Keratinocyte (primary cell): Measurements from ENCODE around the gene RFESD.

Source experiments
- EZH2 ChIP-seq: IDR thresholded peaks from one replicate; pipeline ENCODE4 v1.6.1; 2012; ENCODE audit warnings: inconsistent platforms, mild to moderate bottlenecking, low read length, moderate library complexity
- TF ChIP-seq, protein P1 (sequence below), 3 experiments: IDR thresholded peaks in 1 of 3; conservative IDR thresholded peaks in 1 of 3; optimal IDR thresholded peaks in 1 of 3; 2 replicates in 2 of 3; 3 replicates in 1 of 3; pipeline versions ENCODE3 to v1.5.1; 2011; ENCODE audit warnings: low read length in 3 of 3, mild to moderate bottlenecking in 3 of 3, moderate library complexity in 2 of 3, control low read depth in 1 of 3, inconsistent platforms in 1 of 3; ENCODE audit not compliant: insufficient read depth in 2 of 3; ENCODE audit errors: extremely low read depth in 1 of 3

GRCh38 chr5:95707055-95707454 is 60.5 kb downstream of the RFESD start:
- TF ChIP-seq, protein P1, sequence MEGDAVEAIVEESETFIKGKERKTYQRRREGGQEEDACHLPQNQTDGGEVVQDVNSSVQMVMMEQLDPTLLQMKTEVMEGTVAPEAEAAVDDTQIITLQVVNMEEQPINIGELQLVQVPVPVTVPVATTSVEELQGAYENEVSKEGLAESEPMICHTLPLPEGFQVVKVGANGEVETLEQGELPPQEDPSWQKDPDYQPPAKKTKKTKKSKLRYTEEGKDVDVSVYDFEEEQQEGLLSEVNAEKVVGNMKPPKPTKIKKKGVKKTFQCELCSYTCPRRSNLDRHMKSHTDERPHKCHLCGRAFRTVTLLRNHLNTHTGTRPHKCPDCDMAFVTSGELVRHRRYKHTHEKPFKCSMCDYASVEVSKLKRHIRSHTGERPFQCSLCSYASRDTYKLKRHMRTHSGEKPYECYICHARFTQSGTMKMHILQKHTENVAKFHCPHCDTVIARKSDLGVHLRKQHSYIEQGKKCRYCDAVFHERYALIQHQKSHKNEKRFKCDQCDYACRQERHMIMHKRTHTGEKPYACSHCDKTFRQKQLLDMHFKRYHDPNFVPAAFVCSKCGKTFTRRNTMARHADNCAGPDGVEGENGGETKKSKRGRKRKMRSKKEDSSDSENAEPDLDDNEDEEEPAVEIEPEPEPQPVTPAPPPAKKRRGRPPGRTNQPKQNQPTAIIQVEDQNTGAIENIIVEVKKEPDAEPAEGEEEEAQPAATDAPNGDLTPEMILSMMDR (optimal IDR thresholded peaks at IDR 0.05 in 1 of 3, IDR thresholded peaks at IDR 0.05 in 1 of 3, conservative IDR thresholded peaks at IDR 0.05 in 1 of 3; ENCODE audit: extremely low read depth in 1 of 3, insufficient read depth in 2 of 3, low read length in 3 of 3), result no peak
- TF ChIP-seq EZH2, result no peak
